Measurements from ENCODE around the gene ZNRF4.

Gene ZNRF4

DNA sequence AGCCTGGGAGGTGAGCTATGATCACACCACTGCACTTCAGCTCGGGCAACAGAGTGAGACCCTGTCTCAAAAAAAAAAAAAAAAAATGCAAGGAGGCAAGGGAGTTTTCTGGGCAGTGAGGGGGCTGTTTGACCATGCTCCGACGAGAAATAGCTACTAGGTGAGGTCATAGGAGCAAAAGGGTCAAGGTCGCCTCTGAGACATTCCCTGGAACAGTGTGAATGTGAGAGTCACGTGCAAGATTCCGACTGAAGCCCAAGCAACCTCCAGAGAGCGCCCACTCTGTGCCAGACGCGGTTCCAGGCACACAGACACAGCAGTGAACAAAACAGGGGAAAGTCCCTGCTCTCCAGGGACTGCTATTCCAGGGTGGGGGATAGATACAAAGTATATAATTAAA lies 2.5 kb downstream of the ZNRF4 start:
- DNase-seq (ENCODE audit: low read depth): no peak
- no peak overlapping the region for H3K4me3 ChIP-seq (ENCODE audit: control insufficient read depth, low read depth, low read length)
- TF ChIP-seq, protein P1, sequence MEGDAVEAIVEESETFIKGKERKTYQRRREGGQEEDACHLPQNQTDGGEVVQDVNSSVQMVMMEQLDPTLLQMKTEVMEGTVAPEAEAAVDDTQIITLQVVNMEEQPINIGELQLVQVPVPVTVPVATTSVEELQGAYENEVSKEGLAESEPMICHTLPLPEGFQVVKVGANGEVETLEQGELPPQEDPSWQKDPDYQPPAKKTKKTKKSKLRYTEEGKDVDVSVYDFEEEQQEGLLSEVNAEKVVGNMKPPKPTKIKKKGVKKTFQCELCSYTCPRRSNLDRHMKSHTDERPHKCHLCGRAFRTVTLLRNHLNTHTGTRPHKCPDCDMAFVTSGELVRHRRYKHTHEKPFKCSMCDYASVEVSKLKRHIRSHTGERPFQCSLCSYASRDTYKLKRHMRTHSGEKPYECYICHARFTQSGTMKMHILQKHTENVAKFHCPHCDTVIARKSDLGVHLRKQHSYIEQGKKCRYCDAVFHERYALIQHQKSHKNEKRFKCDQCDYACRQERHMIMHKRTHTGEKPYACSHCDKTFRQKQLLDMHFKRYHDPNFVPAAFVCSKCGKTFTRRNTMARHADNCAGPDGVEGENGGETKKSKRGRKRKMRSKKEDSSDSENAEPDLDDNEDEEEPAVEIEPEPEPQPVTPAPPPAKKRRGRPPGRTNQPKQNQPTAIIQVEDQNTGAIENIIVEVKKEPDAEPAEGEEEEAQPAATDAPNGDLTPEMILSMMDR (conservative IDR thresholded peaks at IDR 0.05; ENCODE audit: control insufficient read depth, insufficient read depth, low read depth, low read length): no peak

DNA sequence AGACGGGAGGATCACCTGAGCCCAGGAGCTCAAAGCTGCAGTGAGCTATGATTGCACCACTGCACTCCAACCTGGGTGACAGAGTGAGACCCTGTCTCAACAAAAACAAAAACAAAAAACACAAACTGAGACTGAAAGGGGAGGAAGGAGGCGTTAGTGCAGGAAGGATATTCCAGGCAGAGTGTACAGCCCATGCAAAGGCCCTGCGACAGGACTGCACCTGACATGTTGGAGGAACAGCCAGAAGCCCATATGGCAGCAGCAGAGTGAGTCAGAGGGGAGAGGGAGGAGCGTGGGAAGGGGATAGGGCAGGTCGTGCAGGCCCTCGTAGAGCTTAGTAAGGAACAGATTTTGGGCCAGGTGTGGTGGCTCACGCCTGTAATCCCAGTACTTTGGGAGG lies 3.2 kb downstream of the ZNRF4 start:
- H3K4me3 ChIP-seq (ENCODE audit: control insufficient read depth, low read depth, low read length): no peak overlapping the region
- TF ChIP-seq, protein P1 (conservative IDR thresholded peaks at IDR 0.05; ENCODE audit: control insufficient read depth, insufficient read depth, low read depth, low read length): no peak
- DNase-seq (ENCODE audit: low read depth): no peak

DNA sequence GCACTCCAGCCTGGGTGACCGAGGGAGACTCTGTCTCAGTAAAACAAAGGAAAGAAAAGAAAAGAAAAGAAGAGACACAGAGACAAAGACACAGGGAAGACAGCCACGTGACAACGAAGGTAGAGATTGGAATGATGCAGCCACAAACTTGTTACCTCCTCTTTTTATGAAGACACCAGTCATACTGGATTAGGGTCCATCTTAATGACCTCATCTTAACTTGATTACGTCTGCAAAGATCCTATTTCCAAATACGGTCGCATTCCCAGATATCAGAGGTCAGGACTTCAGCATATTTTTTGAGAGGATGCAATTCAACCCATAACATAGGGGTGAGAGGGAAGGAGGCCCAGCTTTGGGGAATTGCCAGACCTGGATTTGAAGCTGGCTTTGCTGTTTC lies 4.1 kb downstream of the ZNRF4 start:
- TF ChIP-seq, protein P1 (conservative IDR thresholded peaks at IDR 0.05; ENCODE audit: control insufficient read depth, insufficient read depth, low read depth, low read length): no peak
- no peak overlapping the region for H3K4me3 ChIP-seq (ENCODE audit: control insufficient read depth, low read depth, low read length)
- DNase-seq (ENCODE audit: low read depth): no peak

DNA sequence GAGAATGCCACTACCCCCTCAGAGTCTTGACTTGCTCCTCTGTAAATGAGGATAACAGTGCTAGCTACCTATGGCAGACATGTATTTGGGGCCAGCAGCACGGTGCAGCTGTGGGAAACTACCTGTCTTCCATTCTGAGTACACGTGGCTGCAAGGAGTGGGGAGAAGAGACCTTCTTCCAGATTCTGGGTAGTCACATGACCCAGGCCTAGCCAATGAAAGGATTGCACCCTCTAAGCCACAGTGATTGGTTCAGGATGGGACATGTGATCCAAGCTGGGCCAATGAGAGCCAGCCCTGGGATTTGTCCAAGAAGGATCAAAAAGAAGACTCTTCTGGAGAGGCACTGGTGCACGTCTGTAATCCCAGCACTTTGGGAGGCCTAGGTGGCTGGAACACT lies 5.5 kb downstream of the ZNRF4 start:
- TF ChIP-seq, protein P1 (conservative IDR thresholded peaks at IDR 0.05; ENCODE audit: control insufficient read depth, insufficient read depth, low read depth, low read length): no peak
- H3K4me3 ChIP-seq (ENCODE audit: control insufficient read depth, low read depth, low read length): no peak overlapping the region
- no peak for DNase-seq (ENCODE audit: low read depth)

DNA sequence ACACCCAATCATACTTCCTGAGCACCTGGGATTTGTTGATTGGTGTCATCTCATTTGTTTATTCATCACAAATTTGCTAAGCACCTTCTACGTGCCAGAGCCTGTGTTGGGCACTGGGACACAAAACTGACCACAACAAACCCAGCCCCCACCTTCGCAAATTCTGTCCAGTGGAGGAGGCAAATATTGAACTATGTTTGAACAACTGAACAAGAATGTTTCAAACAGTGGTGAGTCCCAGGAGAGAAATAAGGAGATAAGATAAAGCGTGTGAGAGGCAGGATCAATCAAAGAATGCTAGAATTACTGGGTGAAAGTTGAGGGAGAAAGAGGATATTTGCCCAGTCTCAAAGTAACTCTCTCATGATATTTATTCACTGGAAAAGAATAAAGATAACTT lies 8.7 kb downstream of the ZNRF4 start:
- no peak for DNase-seq (ENCODE audit: low read depth)
- TF ChIP-seq, protein P1 (conservative IDR thresholded peaks at IDR 0.05; ENCODE audit: control insufficient read depth, insufficient read depth, low read depth, low read length): no peak
- no peak overlapping the region for H3K4me3 ChIP-seq (ENCODE audit: control insufficient read depth, low read depth, low read length)

DNA sequence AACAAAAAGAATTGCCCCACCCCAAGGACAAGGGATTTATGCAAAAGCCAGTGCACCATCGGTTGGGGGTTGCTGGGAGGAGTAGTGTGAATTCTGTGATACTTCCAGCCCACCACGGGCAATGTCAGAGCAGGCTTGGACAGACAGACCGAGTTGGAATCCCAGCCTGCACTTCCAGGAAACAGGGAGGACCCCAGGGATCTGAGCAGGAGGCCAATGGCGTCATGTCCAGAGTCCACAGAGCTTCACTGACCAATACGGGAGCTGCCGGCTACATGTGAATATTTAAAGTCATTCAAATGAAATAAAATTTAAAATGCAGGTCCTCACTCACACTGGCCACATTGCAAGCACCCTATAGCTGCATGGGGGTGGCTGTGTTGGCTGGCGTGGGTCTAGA lies 10.9 kb downstream of the ZNRF4 start:
- no peak overlapping the region for H3K4me3 ChIP-seq (ENCODE audit: control insufficient read depth, low read depth, low read length)
- TF ChIP-seq, protein P1 (conservative IDR thresholded peaks at IDR 0.05; ENCODE audit: control insufficient read depth, insufficient read depth, low read depth, low read length): no peak

DNA sequence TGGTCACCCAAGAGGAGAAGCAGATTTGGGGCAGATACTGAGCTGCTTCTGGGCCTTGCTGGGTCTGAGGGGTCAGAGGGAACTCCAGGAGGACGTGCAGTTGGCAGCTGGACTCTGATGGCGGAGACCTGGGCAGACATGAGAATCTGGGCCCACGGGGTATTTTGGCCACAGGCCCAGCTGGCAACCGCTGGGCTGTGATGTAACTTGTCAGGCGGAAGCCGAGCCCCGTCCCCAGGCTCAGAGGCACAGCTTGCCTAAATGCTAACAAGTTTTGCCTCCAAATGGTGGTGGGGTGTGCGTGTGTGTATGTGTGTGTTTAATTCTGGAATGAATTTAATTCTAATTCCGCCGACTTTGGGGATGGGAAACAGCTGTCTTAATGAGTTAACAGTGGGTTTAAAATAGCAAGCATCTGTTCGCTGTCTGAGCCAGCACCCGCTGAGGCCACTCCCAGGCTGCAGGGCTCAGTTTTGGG lies 11.6 kb downstream of the ZNRF4 start:
- DNase-seq (ENCODE audit: low read depth): no peak
- TF ChIP-seq, protein P1 (conservative IDR thresholded peaks at IDR 0.05; ENCODE audit: control insufficient read depth, insufficient read depth, low read depth, low read length): no peak
- H3K4me3 ChIP-seq (ENCODE audit: control insufficient read depth, low read depth, low read length): no peak overlapping the region

More for the DNA sequence above, 10.9 kb downstream of the ZNRF4 start:
- DNase-seq (ENCODE audit: low read depth): no peak
